MCF 10A (cell line): ENCODE measurements around the gene MEDAG. TPM values are rescaled to one million over a fixed set of nuclear protein-coding genes. Genes with fewer than 3 reads are reported as not detected.

Experiments
- Bru-seq: library from RNA; stranded (reverse); fragments of 400-500 nt; gene quantifications from one replicate; lab custom pipeline; 2021; lab: Mats Ljungman, UMichigan
- BruChase-seq, 2 experiments: library from RNA; stranded (reverse); fragments of 400-500 nt; gene quantifications; one replicate each; lab custom pipeline; 2021; lab: Mats Ljungman, UMichigan
- BruUV-seq: library from RNA; stranded (reverse); fragments of 400-500 nt; replicated peaks from 2 replicates; lab custom pipeline; 2021; lab: Mats Ljungman, UMichigan
- CTCF ChIA-PET: fragments of 300-600 bp; sonication (Branson Sonifier 250); formaldehyde crosslinking; extraction: SDS; loops from one replicate; lab custom pipeline; 2021; ENCODE audit warnings: antibody characterized with exemption, inconsistent platforms; lab: Yijun Ruan, JAX
- POLR2A ChIA-PET: fragments of 300-600, 350-650 bp; sonication (Branson Sonifier 250); formaldehyde crosslinking; extraction: SDS; loops from one replicate; lab custom pipeline; 2020; ENCODE audit warnings: antibody characterized with exemption, inconsistent platforms; lab: Yijun Ruan, JAX
- DNase-seq: peaks from one replicate; pipeline ENCODE4 v3.0.0-alpha.2; 2018; ENCODE audit not compliant: unreplicated experiment
- H3K27ac Mint-ChIP-seq: one replicate; pipeline ENCODE4 v1.8.0; 2022; ENCODE audit warnings: mild to moderate bottlenecking, low read depth, mixed read lengths; ENCODE audit not compliant: unreplicated experiment
- H3K27me3 Mint-ChIP-seq: one replicate; pipeline ENCODE4 v1.8.0; 2022; ENCODE audit warnings: mixed read lengths; ENCODE audit not compliant: insufficient read depth, unreplicated experiment
- H3K36me3 Mint-ChIP-seq: one replicate; pipeline ENCODE4 v1.8.0; 2022; ENCODE audit warnings: mild to moderate bottlenecking, moderate library complexity, mixed read lengths; ENCODE audit not compliant: insufficient read depth, unreplicated experiment
- H3K4me1 Mint-ChIP-seq: one replicate; pipeline ENCODE4 v1.8.0; 2022; ENCODE audit warnings: mixed read lengths; ENCODE audit not compliant: insufficient read depth, unreplicated experiment
- H3K4me3 Mint-ChIP-seq: one replicate; pipeline ENCODE4 v1.8.0; 2022; ENCODE audit warnings: mild to moderate bottlenecking, moderate library complexity, mixed read lengths; ENCODE audit not compliant: unreplicated experiment
- H3K9me3 Mint-ChIP-seq: one replicate; pipeline ENCODE4 v1.8.0; 2022; ENCODE audit warnings: mixed read lengths; ENCODE audit not compliant: unreplicated experiment
- intact Hi-C: fragments of 100-400 bp; cut with micrococcal nuclease; formaldehyde crosslinking; loops from 2 replicates; pipeline ENCODE4 v1.14.1; 2022
- long read RNA-seq: library from polyadenylated mRNA; stranded (forward); transcript quantifications from one replicate; pipeline ENCODE4 v2.0.0, GENCODE V29; 2022
- total RNA-seq: library from RNA; stranded (reverse); gene quantifications from 2 replicates; pipeline ENCODE4 v1.2.3, GENCODE V29; 2022
- TF ChIP-seq, protein P1 (sequence below): fragments of 200-600 bp; IDR thresholded peaks from one replicate; pipeline ENCODE4 v1.8.0; 2022; ENCODE audit warnings: antibody characterized with exemption, mild to moderate bottlenecking; ENCODE audit not compliant: unreplicated experiment

MEDAG gene
- not detected in 2 replicates for total RNA-seq
- Bru-seq, nascent RNA, result not detected
- BruChase-seq, experiment 1, labeled RNA remaining after a 6-hour chase, result not detected
- BruChase-seq, experiment 2, labeled RNA remaining after a 2-hour chase, result not detected
- long read RNA-seq, result 0 reads

DNA sequence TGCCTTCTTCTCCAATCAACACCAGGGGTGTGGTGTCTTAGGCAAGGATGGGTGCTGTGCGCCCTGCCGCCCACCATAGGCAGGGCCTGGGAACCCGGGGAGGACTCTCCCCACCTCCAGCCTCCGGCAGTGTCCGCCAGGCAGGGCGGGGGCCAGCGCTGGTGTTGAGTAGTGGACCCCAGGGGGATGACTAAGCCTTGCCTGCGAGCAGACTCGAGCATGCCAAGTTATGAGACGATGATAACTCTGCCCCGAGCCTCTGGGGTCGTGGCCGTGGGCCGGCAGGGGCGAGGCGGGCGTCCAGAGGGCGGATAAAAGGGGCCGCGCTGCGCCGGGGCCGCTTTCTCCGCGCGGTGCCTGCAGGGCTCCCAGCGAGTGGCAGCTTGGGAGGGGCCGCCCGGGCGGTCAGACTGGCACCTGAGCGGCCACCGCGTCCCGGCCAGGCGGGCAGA is at the start of gene MEDAG:
MEDAG (plus strand) TSS at position 340 of the 452 bp plus-strand sequence. CDS start 245 bp downstream, outside the sequence.
- POLR2A ChIA-PET, result no interaction called here
- no peaks in the 10 kb centered on the region for H3K36me3 Mint-ChIP-seq
- DNase-seq, result no peak

DNA sequence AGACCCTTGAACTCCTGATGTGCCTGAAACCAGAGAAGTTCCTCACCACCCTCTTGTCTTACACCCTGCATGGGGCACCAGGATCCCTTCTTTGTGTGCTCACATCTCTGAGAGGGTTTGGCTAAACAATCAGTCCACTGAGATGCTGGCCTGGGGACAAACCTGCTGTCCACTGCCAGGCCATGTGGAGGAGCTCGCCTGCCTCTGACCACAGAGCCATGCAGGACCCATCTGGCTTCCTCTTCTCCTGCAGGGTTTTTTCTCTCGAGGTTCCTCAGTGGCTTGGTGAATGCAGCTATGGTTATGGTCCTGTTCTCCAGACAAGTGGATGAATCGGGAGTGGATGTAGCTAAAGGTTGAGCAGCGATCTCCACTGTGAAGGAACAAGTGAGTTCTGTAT is 49.1 kb upstream of the MEDAG start:
- intact Hi-C loops, result no loop called here
- Mint-ChIP-seq H3K36me3 (no peaks in the 10 kb centered on the region), H3K27ac (no peak overlapping the region), H3K9me3 (no peaks in the 10 kb centered on the region), H3K4me3 (no peak overlapping the region), H3K4me1 (no peaks in the 10 kb centered on the region), H3K27me3 (no peaks in the 10 kb centered on the region)
- TF ChIP-seq, protein P1, sequence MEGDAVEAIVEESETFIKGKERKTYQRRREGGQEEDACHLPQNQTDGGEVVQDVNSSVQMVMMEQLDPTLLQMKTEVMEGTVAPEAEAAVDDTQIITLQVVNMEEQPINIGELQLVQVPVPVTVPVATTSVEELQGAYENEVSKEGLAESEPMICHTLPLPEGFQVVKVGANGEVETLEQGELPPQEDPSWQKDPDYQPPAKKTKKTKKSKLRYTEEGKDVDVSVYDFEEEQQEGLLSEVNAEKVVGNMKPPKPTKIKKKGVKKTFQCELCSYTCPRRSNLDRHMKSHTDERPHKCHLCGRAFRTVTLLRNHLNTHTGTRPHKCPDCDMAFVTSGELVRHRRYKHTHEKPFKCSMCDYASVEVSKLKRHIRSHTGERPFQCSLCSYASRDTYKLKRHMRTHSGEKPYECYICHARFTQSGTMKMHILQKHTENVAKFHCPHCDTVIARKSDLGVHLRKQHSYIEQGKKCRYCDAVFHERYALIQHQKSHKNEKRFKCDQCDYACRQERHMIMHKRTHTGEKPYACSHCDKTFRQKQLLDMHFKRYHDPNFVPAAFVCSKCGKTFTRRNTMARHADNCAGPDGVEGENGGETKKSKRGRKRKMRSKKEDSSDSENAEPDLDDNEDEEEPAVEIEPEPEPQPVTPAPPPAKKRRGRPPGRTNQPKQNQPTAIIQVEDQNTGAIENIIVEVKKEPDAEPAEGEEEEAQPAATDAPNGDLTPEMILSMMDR, result no peak
- ChIA-PET POLR2A (no interaction called here), CTCF (interaction anchor here (1.8 kb wide), 1 partner anchor 8 kb away, joined by 13 read pairs; no protein-coding TSS in a partner anchor)
- BruUV-seq, result no TSS peak
- DNase-seq, result no peak

More for the DNA sequence above, at the start of gene MEDAG:
- intact Hi-C loops, result no loop called here
- no peaks in the 10 kb centered on the region for H3K4me1 Mint-ChIP-seq
- CTCF ChIA-PET, result no interaction called here
- TF ChIP-seq, protein P1, result no peak
- no peak within 1 kb of the TSS for H3K27ac Mint-ChIP-seq
- no peaks in the 10 kb centered on the region for H3K9me3 Mint-ChIP-seq
- no peak within 1 kb of the TSS for H3K4me3 Mint-ChIP-seq
- BruUV-seq, result no TSS peak
- peaks cover 29% of the 10 kb centered on the region for H3K27me3 Mint-ChIP-seq

DNA sequence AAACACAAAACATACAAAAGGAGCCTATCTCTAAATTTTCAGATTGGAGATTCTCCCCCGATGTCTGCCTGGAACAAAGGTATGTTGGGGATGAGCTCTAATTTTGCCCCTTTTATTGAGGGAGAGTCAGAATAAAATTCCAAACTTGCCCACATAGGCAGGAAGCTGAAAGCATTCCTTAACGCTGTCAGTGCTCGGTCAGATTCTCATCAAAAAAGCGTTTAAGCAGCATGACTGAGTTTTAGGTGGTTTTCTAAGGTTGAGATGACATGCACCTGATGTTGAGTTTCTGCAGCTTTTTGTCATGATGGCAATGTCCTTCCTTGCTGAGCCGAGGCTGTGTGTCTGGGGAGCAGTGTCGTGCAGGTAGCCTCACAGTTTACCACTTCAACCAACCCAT is 48.4 kb upstream of the MEDAG start:
- no TSS peak for BruUV-seq
- H3K4me3 Mint-ChIP-seq, result no peak overlapping the region
- H3K9me3 Mint-ChIP-seq, result no peaks in the 10 kb centered on the region
- no peak for DNase-seq
- TF ChIP-seq, protein P1, result no peak
- H3K27me3 Mint-ChIP-seq, result no peaks in the 10 kb centered on the region
- no peak overlapping the region for H3K27ac Mint-ChIP-seq
- ChIA-PET CTCF (interaction anchor here (1.0 kb wide), 1 partner anchor 54 kb away, joined by 3 read pairs; no protein-coding TSS in a partner anchor), POLR2A (no interaction called here)
- intact Hi-C loops, result no loop called here
- H3K36me3 Mint-ChIP-seq, result no peaks in the 10 kb centered on the region
- no peaks in the 10 kb centered on the region for H3K4me1 Mint-ChIP-seq

DNA sequence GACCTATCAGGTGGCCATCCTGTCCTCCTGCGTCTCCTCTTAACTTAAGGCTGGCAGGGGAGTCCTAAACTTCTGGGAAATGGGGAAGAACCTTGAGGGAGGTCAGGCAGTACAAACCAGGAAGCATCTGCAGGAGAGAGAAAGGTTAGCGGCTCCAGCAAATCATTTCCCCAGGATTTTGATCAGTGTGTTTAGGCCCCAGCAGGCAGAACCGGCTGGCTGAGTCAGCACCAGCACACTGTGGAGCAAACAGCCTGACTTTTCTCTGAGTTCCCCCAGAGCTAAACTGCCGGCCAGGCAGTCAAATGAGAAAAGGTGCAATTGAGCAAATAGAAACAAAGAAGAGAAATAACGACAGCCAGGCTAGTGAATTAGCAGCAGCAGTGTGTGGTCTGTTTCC is 46.7 kb upstream of the MEDAG start:
- Mint-ChIP-seq H3K4me1 (peaks cover 8% of the 10 kb centered on the region), H3K36me3 (no peaks in the 10 kb centered on the region), H3K4me3 (no peak overlapping the region), H3K27me3 (no peaks in the 10 kb centered on the region), H3K27ac (no peak overlapping the region), H3K9me3 (no peaks in the 10 kb centered on the region)
- TF ChIP-seq, protein P1, result no peak
- DNase-seq, result no peak
- ChIA-PET CTCF (no interaction called here), POLR2A (no interaction called here)
- intact Hi-C loops, result no loop called here
- BruUV-seq, result no TSS peak
